SU-DHL-6 (cell line): ENCODE measurements around the gene SLC7A7.
"Not testable (repeated sequence)": the region's sequence is repeated elsewhere in the genome, so short reads cannot be mapped to it uniquely, and the experiment has no call there.

Source experiments
- H2AFZ ChIP-seq: fragments of 200-600 bp; sonication (generic); 2 replicates; pipeline ENCODE4 v1.6.1; 2014; ENCODE audit warnings: low read depth, mild to moderate bottlenecking, moderate library complexity, mixed read lengths, antibody characterized with exemption, low read length; ENCODE audit not compliant: severe bottlenecking
- H3F3A ChIP-seq: fragments of 200-600 bp; shearing (Covaris generic); 2 replicates; pipeline ENCODE4 v1.6.0; 2016; ENCODE audit warnings: antibody characterized with exemption, mild to moderate bottlenecking; ENCODE audit not compliant: insufficient read depth
- H3K27ac ChIP-seq: fragments of 200-600 bp; sonication (generic); 2 replicates; pipeline ENCODE4 v1.5.1; 2016; ENCODE audit warnings: low read depth, mild to moderate bottlenecking, low read length, moderate library complexity, mixed read lengths
- H3K27me3 ChIP-seq: fragments of 200-600 bp; sonication (generic), shearing (Covaris generic); 2 replicates; pipeline ENCODE4 v1.6.0; 2014; ENCODE audit warnings: mild to moderate bottlenecking, low read length
- H3K36me3 ChIP-seq: fragments of 200-600 bp; sonication (generic); 2 replicates; pipeline ENCODE4 v1.6.1; 2014; ENCODE audit warnings: mild to moderate bottlenecking, low read length, mixed read lengths
- H3K4me2 ChIP-seq: fragments of 300-600, 200-600 bp; shearing (Covaris generic), sonication (generic); 2 replicates; pipeline ENCODE4 v1.6.0; 2014; ENCODE audit warnings: low read length, low read depth, mild to moderate bottlenecking; ENCODE audit not compliant: poor library complexity, severe bottlenecking
- H3K4me3 ChIP-seq: fragments of 200-600 bp; sonication (generic); 2 replicates; pipeline ENCODE4 v1.5.1; 2014; ENCODE audit warnings: antibody characterized with exemption, low read length, mild to moderate bottlenecking, mixed read lengths; ENCODE audit not compliant: insufficient read depth, poor library complexity, severe bottlenecking
- H3K79me2 ChIP-seq: fragments of 200-600 bp; sonication (generic); 2 replicates; pipeline ENCODE4 v1.6.1; 2014; ENCODE audit warnings: mild to moderate bottlenecking, low read length, moderate library complexity; ENCODE audit not compliant: insufficient read depth
- H3K9ac ChIP-seq: fragments of 200-600 bp; sonication (generic); 2 replicates; pipeline ENCODE4 v1.7.0; 2014; ENCODE audit warnings: mild to moderate bottlenecking, low read length
- H3K9me2 ChIP-seq: fragments of 200-600 bp; sonication (generic); replicated peaks from 2 replicates; pipeline ENCODE4 v1.6.1; 2014; ENCODE audit warnings: low read length; ENCODE audit not compliant: insufficient read depth
- H3K9me3 ChIP-seq: fragments of 200-600 bp; sonication (generic); 2 replicates; pipeline ENCODE4 v1.6.1; 2014; ENCODE audit warnings: low read length, mixed read lengths; ENCODE audit not compliant: insufficient read depth
- H4K20me1 ChIP-seq: fragments of 200-600 bp; sonication (generic); 2 replicates; pipeline ENCODE4 v1.6.1; 2014; ENCODE audit warnings: low read depth, mild to moderate bottlenecking, antibody characterized with exemption, low read length, moderate library complexity, mixed read lengths
- EZH2phosphoT487 ChIP-seq: fragments of 200-600 bp; sonication (generic), shearing (Covaris generic); conservative IDR thresholded peaks from 2 replicates; pipeline ENCODE4 v1.6.1; 2018; ENCODE audit warnings: mild to moderate bottlenecking, antibody characterized with exemption, low read length, moderate library complexity, mixed read lengths
- TF ChIP-seq, protein P1 (sequence below): fragments of 200-600 bp; sonication (generic); IDR thresholded peaks from one replicate; pipeline ENCODE4 v1.5.1; 2017; ENCODE audit warnings: antibody characterized with exemption, mild to moderate bottlenecking, low read length, moderate library complexity; ENCODE audit not compliant: insufficient read depth, poor library complexity, severe bottlenecking

SLC7A7 gene

DNA sequence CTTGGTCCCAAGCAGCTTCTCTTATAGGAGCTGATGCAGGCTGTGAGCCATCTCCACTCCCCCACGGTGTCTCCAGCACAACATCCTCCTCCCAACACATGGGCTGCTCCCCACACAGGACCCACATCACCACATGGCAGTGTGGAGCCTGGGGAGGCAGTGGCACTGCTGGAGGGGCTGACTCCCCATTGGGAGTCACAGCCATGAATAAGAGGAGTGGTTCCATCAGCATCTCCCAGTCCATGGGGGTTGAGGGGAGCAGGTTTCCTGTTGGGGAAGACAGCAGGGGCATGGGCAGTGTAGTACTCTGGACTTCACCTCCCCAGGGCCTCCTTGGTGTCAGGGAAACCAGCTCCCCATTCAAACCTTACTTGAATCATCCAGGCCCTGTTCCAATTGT lies 89.2 kb downstream of the SLC7A7 start:
- TF ChIP-seq, protein P1, sequence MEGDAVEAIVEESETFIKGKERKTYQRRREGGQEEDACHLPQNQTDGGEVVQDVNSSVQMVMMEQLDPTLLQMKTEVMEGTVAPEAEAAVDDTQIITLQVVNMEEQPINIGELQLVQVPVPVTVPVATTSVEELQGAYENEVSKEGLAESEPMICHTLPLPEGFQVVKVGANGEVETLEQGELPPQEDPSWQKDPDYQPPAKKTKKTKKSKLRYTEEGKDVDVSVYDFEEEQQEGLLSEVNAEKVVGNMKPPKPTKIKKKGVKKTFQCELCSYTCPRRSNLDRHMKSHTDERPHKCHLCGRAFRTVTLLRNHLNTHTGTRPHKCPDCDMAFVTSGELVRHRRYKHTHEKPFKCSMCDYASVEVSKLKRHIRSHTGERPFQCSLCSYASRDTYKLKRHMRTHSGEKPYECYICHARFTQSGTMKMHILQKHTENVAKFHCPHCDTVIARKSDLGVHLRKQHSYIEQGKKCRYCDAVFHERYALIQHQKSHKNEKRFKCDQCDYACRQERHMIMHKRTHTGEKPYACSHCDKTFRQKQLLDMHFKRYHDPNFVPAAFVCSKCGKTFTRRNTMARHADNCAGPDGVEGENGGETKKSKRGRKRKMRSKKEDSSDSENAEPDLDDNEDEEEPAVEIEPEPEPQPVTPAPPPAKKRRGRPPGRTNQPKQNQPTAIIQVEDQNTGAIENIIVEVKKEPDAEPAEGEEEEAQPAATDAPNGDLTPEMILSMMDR, result no peak
- no peak for TF ChIP-seq EZH2phosphoT487
- H3K27me3 ChIP-seq, result no peaks in the 10 kb centered on the region
- H3K4me3 ChIP-seq, result no peak overlapping the region
- H3K9ac ChIP-seq, result no peak overlapping the region
- H3K36me3 ChIP-seq, result no peaks in the 10 kb centered on the region
- H3K27ac ChIP-seq, result no peak overlapping the region
- no peaks in the 10 kb centered on the region for H4K20me1 ChIP-seq
- H3F3A ChIP-seq, result no peaks in the 10 kb centered on the region
- no peaks in the 10 kb centered on the region for H3K9me2 ChIP-seq
- no peak overlapping the region for H2AFZ ChIP-seq
- H3K4me2 ChIP-seq, result no peak overlapping the region
- H3K79me2 ChIP-seq, result no peaks in the 10 kb centered on the region
- H3K9me3 ChIP-seq, result no peaks in the 10 kb centered on the region

DNA sequence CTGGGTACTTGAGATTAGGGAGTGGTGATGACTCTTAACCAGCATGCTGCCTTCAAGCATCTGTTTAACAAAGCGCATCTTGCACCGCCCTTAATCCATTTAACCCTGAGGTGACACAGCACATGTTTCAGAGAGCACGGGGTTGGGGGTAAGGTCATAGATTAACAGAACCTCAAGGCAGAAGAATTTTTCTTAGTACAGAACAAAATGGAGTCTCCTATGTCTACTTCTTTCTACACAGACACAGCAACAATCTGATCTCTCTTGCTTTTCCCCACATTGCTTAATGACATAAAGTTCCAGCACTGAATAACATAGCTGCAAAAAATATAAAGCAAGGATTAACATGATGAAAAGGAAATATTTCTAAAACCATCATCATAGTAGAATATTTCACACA lies 89.9 kb downstream of the SLC7A7 start:
- not testable (repeated sequence) for H2AFZ ChIP-seq, H3F3A ChIP-seq, H3K4me3 ChIP-seq, H3K9ac ChIP-seq, H4K20me1 ChIP-seq, H3K27ac ChIP-seq, H3K9me3 ChIP-seq, H3K27me3 ChIP-seq, H3K79me2 ChIP-seq, H3K4me2 ChIP-seq, H3K9me2 ChIP-seq, H3K36me3 ChIP-seq

GRCh38 chr14:22724847-22725246 lies 90.4 kb downstream of the SLC7A7 start:
- H2AFZ ChIP-seq, H3K79me2 ChIP-seq, H3K9me2 ChIP-seq, H4K20me1 ChIP-seq, H3K36me3 ChIP-seq, H3K4me3 ChIP-seq, H3K9me3 ChIP-seq, H3K9ac ChIP-seq, H3K27ac ChIP-seq, H3K27me3 ChIP-seq, H3K4me2 ChIP-seq, H3F3A ChIP-seq: not testable (repeated sequence)

DNA sequence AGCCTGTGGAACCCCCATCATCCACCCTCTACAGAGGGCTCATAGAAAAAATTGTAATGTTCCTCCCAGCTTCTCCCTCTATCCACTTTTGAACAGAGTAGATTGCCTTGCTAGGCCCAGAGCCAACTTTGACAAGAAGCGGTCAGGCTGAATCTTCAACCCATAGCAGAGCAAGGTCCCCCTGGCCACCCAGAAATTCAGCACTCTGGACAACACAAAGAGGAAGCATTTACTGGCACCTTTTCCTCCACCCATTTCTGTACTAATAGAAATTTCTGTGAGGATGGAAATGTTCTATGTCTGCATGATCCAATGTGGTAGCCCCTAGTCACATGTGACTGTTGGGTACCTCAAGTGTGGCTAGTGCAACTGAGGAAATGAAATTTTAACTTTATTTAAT lies 91.4 kb downstream of the SLC7A7 start:
- TF ChIP-seq, protein P1, result no peak
- TF ChIP-seq EZH2phosphoT487, result no peak
- H3K9me3 ChIP-seq, result no peaks in the 10 kb centered on the region
- no peak overlapping the region for H3K27ac ChIP-seq
- H3K36me3 ChIP-seq, result no peaks in the 10 kb centered on the region
- H3K79me2 ChIP-seq, result no peaks in the 10 kb centered on the region
- no peaks in the 10 kb centered on the region for H3F3A ChIP-seq
- H3K4me2 ChIP-seq, result no peak overlapping the region
- no peak overlapping the region for H3K4me3 ChIP-seq
- H3K27me3 ChIP-seq, result no peaks in the 10 kb centered on the region
- no peak overlapping the region for H2AFZ ChIP-seq
- H4K20me1 ChIP-seq, result no peaks in the 10 kb centered on the region
- H3K9ac ChIP-seq, result no peak overlapping the region
- H3K9me2 ChIP-seq, result no peaks in the 10 kb centered on the region
